ENCODE data around the gene TASL. TPM values are rescaled to one million over a fixed set of nuclear protein-coding genes. Genes with fewer than 3 reads are reported as not detected.

Gene TASL
- polyA plus RNA-seq, 1 donor (not counting 4 experiments of a cell fraction or from before 2014, with no cell fraction given): not detected

DNA sequence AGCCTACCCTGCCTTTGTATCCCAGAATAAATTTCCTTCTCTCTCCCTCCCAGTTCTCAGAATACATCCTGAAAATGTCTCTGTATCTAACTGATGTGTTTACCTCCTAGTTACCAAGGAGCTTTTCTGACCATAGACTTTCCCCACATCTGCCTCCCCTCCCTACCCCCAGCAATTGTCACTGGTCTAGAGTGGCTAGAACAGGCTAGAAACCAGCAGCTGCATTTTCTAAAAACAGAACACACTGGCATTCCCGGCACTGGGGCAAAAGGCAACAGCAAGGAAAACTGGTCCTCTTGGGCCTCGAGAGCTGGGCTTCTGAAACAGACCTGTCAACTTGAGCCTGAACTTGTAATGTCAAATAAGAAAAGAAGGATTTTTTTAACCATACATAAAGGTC, 16.4 kb downstream of the TASL start:
- no peak overlapping the region for H2AFZ ChIP-seq (ENCODE audit: control insufficient read depth, low read length)
- H3K9me3 ChIP-seq (ENCODE audit: control insufficient read depth, low read depth, low read length): no peaks in the 10 kb centered on the region
- no peak overlapping the region for H3K9ac ChIP-seq (ENCODE audit: control insufficient read depth, extremely low read depth, insufficient read depth, low read length)
- no peaks in the 10 kb centered on the region for H3K79me2 ChIP-seq (ENCODE audit: control insufficient read depth, insufficient read depth, low read length)
- H3K27ac ChIP-seq (ENCODE audit: control insufficient read depth, insufficient read depth, low read length): no peak overlapping the region
- TF ChIP-seq EZH2 (IDR thresholded peaks at IDR 0.05; ENCODE audit: low read length) (no peak), CTCF (optimal IDR thresholded peaks at IDR 0.05 in 1 of 3, IDR thresholded peaks at IDR 0.05 in 1 of 3, conservative IDR thresholded peaks at IDR 0.05 in 1 of 3; ENCODE audit: extremely low read depth in 1 of 3, insufficient read depth in 2 of 3, low read length in 3 of 3) (no peak)
- dilution Hi-C loops (cut with MboI; ENCODE audit: extremely low pct_ligation_motif_present, low sequenced_read_pairs): no loop called here
- no peaks in the 10 kb centered on the region for H3K9me1 ChIP-seq (ENCODE audit: control insufficient read depth, extremely low read depth, insufficient read depth, low read length)
- no peaks in the 10 kb centered on the region for H4K20me1 ChIP-seq (ENCODE audit: control insufficient read depth, extremely low read depth, insufficient read depth, low read length)
- no peak for FAIRE-seq
- no peak for DNase-seq (ENCODE audit: low read depth, low spot score)
- H3K4me1 ChIP-seq (ENCODE audit: control insufficient read depth, extremely low read depth, insufficient read depth, low read length): no peaks in the 10 kb centered on the region
- H3K36me3 ChIP-seq (ENCODE audit: control insufficient read depth in 2 of 2, extremely low read depth in 1 of 2, insufficient read depth in 2 of 2, low read length in 2 of 2): no peaks in the 10 kb centered on the region
- H3K4me3 ChIP-seq (ENCODE audit: control insufficient read depth in 2 of 3, extremely low read depth in 1 of 3, insufficient read depth in 2 of 3, low read depth in 1 of 3, low read length in 3 of 3): no peak overlapping the region
- no peak overlapping the region for H3K4me2 ChIP-seq (ENCODE audit: control insufficient read depth, extremely low read depth, insufficient read depth, low read depth, low read length)
- H3K27me3 ChIP-seq (ENCODE audit: control insufficient read depth, extremely low read depth, insufficient read depth, low read length): no peaks in the 10 kb centered on the region

- H3K4me3 ChIP-seq (ENCODE audit: control insufficient read depth in 2 of 3, extremely low read depth in 1 of 3, insufficient read depth in 2 of 3, low read depth in 1 of 3, low read length in 3 of 3): no peak overlapping the region
- no peaks in the 10 kb centered on the region for H3K79me2 ChIP-seq (ENCODE audit: control insufficient read depth, insufficient read depth, low read length)
- H3K27ac ChIP-seq (ENCODE audit: control insufficient read depth, insufficient read depth, low read length): no peak overlapping the region
- no peaks in the 10 kb centered on the region for H4K20me1 ChIP-seq (ENCODE audit: control insufficient read depth, extremely low read depth, insufficient read depth, low read length)
- H3K4me2 ChIP-seq (ENCODE audit: control insufficient read depth, extremely low read depth, insufficient read depth, low read depth, low read length): no peak overlapping the region
- H3K9me3 ChIP-seq (ENCODE audit: control insufficient read depth, low read depth, low read length): no peaks in the 10 kb centered on the region
- no peaks in the 10 kb centered on the region for H3K4me1 ChIP-seq (ENCODE audit: control insufficient read depth, extremely low read depth, insufficient read depth, low read length)
- dilution Hi-C loops (cut with MboI; ENCODE audit: extremely low pct_ligation_motif_present, low sequenced_read_pairs): no loop called here
- no peak for DNase-seq (ENCODE audit: low read depth, low spot score)
- no peaks in the 10 kb centered on the region for H3K27me3 ChIP-seq (ENCODE audit: control insufficient read depth, extremely low read depth, insufficient read depth, low read length)
- no peaks in the 10 kb centered on the region for H3K36me3 ChIP-seq (ENCODE audit: control insufficient read depth in 2 of 2, extremely low read depth in 1 of 2, insufficient read depth in 2 of 2, low read length in 2 of 2)
- no peak for FAIRE-seq
- H3K9ac ChIP-seq (ENCODE audit: control insufficient read depth, extremely low read depth, insufficient read depth, low read length): no peak overlapping the region
- H2AFZ ChIP-seq (ENCODE audit: control insufficient read depth, low read length): no peak overlapping the region
- H3K9me1 ChIP-seq (ENCODE audit: control insufficient read depth, extremely low read depth, insufficient read depth, low read length): no peaks in the 10 kb centered on the region
- no peak for TF ChIP-seq EZH2 (IDR thresholded peaks at IDR 0.05; ENCODE audit: low read length)
- TF ChIP-seq CTCF (optimal IDR thresholded peaks at IDR 0.05 in 1 of 3, IDR thresholded peaks at IDR 0.05 in 1 of 3, conservative IDR thresholded peaks at IDR 0.05 in 1 of 3; ENCODE audit: extremely low read depth in 1 of 3, insufficient read depth in 2 of 3, low read length in 3 of 3): no peak
These were observed 39.3 kb downstream of the TASL start for GRCh38 chrX:30538271-30538670.

Data from keratinocyte (primary cell).